Psoas muscle (tissue), 8 donors: ENCODE results near the gene KRT83. TPM values are rescaled to one million over a fixed set of nuclear protein-coding genes. Genes with fewer than 3 reads are reported as not detected.
"Not testable (repeated sequence)": the region's sequence is repeated elsewhere in the genome, so short reads cannot be mapped to it uniquely, and the experiment has no call there.

Experiments
- ATAC-seq, 4 donors: fragments of 200-7000 bp; cut with Tn5 transposase; one replicate each; pipeline ENCODE4 v1.9.1; 2020; ENCODE audit warnings: moderate library complexity in 3 of 4, mild to moderate bottlenecking in 2 of 4
- DNase-seq, 2 donors: peaks; one replicate each; pipeline ENCODE4 v3.0.0-alpha.2; 2020
- H3K27ac ChIP-seq: fragments of 200-600 bp; one replicate; pipeline ENCODE4 v1.8.0; 2022
- H3K27me3 ChIP-seq, 3 donors: fragments of 200-600 bp in 1 of 3; one replicate each; pipeline versions ENCODE4 v1.6.1 to v1.8.0; 2013 to 2022; ENCODE audit warnings: low read length in 2 of 3, mild to moderate bottlenecking in 2 of 3, moderate library complexity in 1 of 3; ENCODE audit not compliant: insufficient read depth in 3 of 3
- H3K36me3 ChIP-seq, 2 donors: fragments of 200-600 bp in 1 of 2; one replicate each; pipeline versions ENCODE4 v1.6.1 to v1.8.0; 2013 to 2022; ENCODE audit warnings: low read depth in 1 of 2, mild to moderate bottlenecking in 1 of 2, moderate library complexity in 1 of 2; ENCODE audit not compliant: insufficient read depth in 1 of 2
- H3K4me1 ChIP-seq: fragments of 200-600 bp; one replicate; pipeline ENCODE4 v1.8.0; 2022
- H3K4me3 ChIP-seq: fragments of 200-600 bp; one replicate; pipeline ENCODE4 v1.8.0; 2022; ENCODE audit warnings: mild to moderate bottlenecking
- H3K9me3 ChIP-seq: fragments of 200-600 bp; one replicate; pipeline ENCODE4 v1.8.0; 2022
- CTCF ChIP-seq: fragments of 200-600 bp; IDR thresholded peaks from one replicate; pipeline ENCODE4 v1.8.0; 2022; ENCODE audit warnings: antibody characterized with exemption
- WGBS, 3 donors: extraction: QIAGEN DNeasy Blood & Tissue Kit; methylation state at CpG; one replicate each; pipeline versions ENCODE4 v1.1.6 to v1.1.7; 2013; 5-methylcytosine and 5-hydroxymethylcytosine counted together
- intact Hi-C, 2 donors: fragments of 100-400 bp; cut with DNase I; formaldehyde crosslinking; loops; one replicate each; pipeline versions ENCODE4 v1.11.0 to v1.14.2; 2022
- polyA plus RNA-seq, 3 donors: library from polyadenylated mRNA; stranded (reverse); fragments of 200-250 nt; gene quantifications; one replicate each; pipeline ENCODE4 v1.2.3, GENCODE V29; 2013
- total RNA-seq, 4 donors: library from RNA; stranded (reverse); fragmentation: NEBNext Ultra II Directional in 2 of 4; extraction: Animal tissue kit (Norgen Biotek cat#: 25700) in 2 of 4; gene quantifications; one replicate each; pipeline versions ENCODE4 v1.2.1 to v1.2.4, GENCODE V29; 2021 to 2023
- donor health status: healthy with polysubstance abuse.
- donor health status: DM: no; HTN: no; CAD: no; lungs with moderate emphysema.
- donor health status: Bipolar disorder and iron deficiency.
- donor health status: healthy.
- donor health status: DM: yes; HTN: yes; CAD: no.
- donor health status: DM: no; HTN: no; CAD: no.
- donor health status: DM: no; HTN: no; CAD: no.
- donor health status: DM: yes; HTN: yes; CAD: no.

Gene KRT83
- total and polyA plus RNA-seq, 7 donors = not detected

DNA sequence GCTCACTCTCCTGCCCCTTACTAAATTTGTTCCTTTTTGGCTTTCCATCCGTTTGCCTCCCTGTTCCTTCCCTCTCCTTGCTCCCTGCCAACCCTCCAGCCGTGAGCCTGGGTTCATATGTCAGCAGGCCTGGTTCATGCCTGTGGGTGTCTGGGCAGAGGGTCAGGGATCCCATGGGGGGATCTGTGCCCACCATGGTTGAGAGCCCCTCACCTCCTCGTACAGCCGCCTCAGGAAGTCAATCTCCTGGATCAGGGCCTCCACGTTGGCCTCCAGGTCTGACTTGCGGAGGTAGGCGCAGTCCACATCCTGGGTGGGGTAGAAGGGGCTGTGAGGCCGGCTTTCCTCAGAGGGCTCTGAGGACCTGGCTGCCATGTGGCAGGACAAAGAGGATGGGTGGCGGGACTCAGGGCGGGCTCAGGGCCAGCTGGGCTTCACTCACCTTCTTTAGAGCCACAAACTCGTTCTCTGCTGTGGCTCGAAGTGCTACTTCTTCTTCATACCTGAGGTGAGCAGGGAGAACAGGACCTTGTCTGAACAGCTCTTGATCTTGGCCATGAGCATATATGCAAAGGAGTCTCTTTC is 3.6 kb downstream of the KRT83 start:
- H3K4me3 ChIP-seq = no peak overlapping the region
- no peak for TF ChIP-seq CTCF
- no peaks in the 10 kb centered on the region for H3K4me1 ChIP-seq
- 82 to 87% (median 84%) methylated on average over 12 of the region's 12 CpGs for WGBS, 3 donors
- no peak overlapping the region for H3K27ac ChIP-seq
- no peaks in the 10 kb centered on the region for H3K9me3 ChIP-seq
- intact Hi-C loops = no loop called here
- H3K36me3 ChIP-seq = no peaks in the 10 kb centered on the region
- peaks cover 0 to 31% (median 0%) of the 10 kb centered on the region in 3 donors for H3K27me3 ChIP-seq
- ATAC-seq (no peak), DNase-seq (no peak)

DNA sequence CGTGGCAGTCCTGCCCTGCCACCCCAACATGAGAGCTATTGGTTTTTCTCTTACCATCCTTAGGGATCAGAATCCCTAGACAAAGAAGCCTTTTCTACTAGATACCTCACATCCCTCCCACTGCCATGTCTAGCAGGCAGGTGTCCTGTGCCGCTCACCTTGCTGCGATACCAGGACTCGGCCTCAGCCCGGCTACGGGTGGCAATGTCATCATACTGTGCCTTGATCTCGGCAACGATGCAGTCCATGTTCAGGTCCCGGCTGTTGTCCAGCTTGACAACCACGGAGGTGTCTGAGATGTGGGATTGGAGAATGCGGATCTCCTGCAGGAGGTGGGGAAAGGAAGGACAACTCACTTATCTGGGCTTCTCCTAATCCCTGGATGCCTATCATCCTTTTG is 4.5 kb downstream of the KRT83 start:
- intact Hi-C loops = no loop called here
- TF ChIP-seq CTCF = no peak
- DNase-seq = no peak
- no peaks in the 10 kb centered on the region for H3K4me1 ChIP-seq
- H3K9me3 ChIP-seq = no peaks in the 10 kb centered on the region
- no peak for ATAC-seq
- H3K27ac ChIP-seq = no peak overlapping the region
- peaks cover 0 to 30% (median 0%) of the 10 kb centered on the region in 3 donors for H3K27me3 ChIP-seq
- no peak overlapping the region for H3K4me3 ChIP-seq
- WGBS, 3 donors = 87 to 98% (median 96%) methylated on average over 11 of the region's 11 CpGs
- no peaks in the 10 kb centered on the region for H3K36me3 ChIP-seq

DNA sequence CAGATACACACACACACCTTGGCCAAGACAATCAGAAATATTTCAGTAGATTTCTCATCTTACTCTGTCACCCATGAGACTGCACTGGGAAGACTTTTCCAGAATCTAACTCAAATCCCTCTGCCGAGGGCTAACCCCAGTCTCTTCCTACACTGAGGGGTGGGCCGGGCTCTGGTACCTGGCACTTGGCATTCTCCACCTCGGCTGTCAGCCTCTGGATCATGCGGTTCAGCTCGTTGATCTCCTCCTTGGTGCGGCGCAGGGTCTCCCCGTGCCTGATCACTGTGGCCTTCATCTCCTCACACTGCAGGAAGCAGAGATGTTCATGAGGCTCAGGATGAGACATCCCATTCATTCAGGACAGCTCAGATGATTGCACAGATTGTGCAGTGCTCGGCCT is 4.9 kb downstream of the KRT83 start:
- no peaks in the 10 kb centered on the region for H3K4me1 ChIP-seq
- H3K36me3 ChIP-seq = no peaks in the 10 kb centered on the region
- no peaks in the 10 kb centered on the region for H3K9me3 ChIP-seq
- DNase-seq = no peak
- ATAC-seq = no peak
- H3K4me3 ChIP-seq = no peak overlapping the region
- no peak for TF ChIP-seq CTCF
- 85 to 96% (median 92%) methylated on average over 9 of the region's 9 CpGs for WGBS, 3 donors
- no peak overlapping the region for H3K27ac ChIP-seq
- intact Hi-C loops = no loop called here
- H3K27me3 ChIP-seq = peaks cover 0 to 26% (median 0%) of the 10 kb centered on the region in 3 donors

GRCh38 chr12:52315721-52316120 is 5.5 kb downstream of the KRT83 start:
- H3K27ac ChIP-seq, H3K9me3 ChIP-seq, ATAC-seq, DNase-seq, H3K4me1 ChIP-seq, H3K36me3 ChIP-seq, H3K4me3 ChIP-seq, intact Hi-C loops: not testable (repeated sequence)
- WGBS, 3 donors = 61 to 75% (median 65%) methylated on average over 8 to 9 of the region's 9 CpGs
- peaks cover 0 to 20% (median 0%) of the 10 kb centered on the region in 3 donors for H3K27me3 ChIP-seq

GRCh38 chr12:52314511-52314910 is 6.7 kb downstream of the KRT83 start:
- WGBS, 3 donors = 83 to 89% (median 85%) methylated on average over 12 to 13 of the region's 13 CpGs

More at GRCh38 chr12:52314511-52314910, 6.7 kb downstream of the KRT83 start:
- H3K27me3 ChIP-seq = peaks cover 0 to 8% (median 0%) of the 10 kb centered on the region in 3 donors
- ATAC-seq (no peak), DNase-seq (no peak)
- H3K4me1 ChIP-seq = no peaks in the 10 kb centered on the region
- no peak overlapping the region for H3K27ac ChIP-seq
- H3K4me3 ChIP-seq = no peak overlapping the region
- TF ChIP-seq CTCF = no peak
- intact Hi-C loops = no loop called here
- H3K9me3 ChIP-seq = no peaks in the 10 kb centered on the region
- H3K36me3 ChIP-seq = no peaks in the 10 kb centered on the region
